Neuronal stem cell (in vitro differentiated cells): Measurements from ENCODE around the gene PELI1.
"Not testable (repeated sequence)": the region's sequence is repeated elsewhere in the genome, so short reads cannot be mapped to it uniquely, and the experiment has no call there.

Source experiments
- DNase-seq: peaks from one replicate; pipeline ENCODE4 v3.0.0-alpha.2; 2013; ENCODE audit warnings: low spot score
- H2AFZ ChIP-seq: one replicate; pipeline ENCODE4 v1.6.1; 2013; ENCODE audit warnings: mild to moderate bottlenecking, low read length, inconsistent platforms
- H2AK5ac ChIP-seq: 2 replicates; pipeline ENCODE4 v1.6.1; 2013; ENCODE audit warnings: low read depth, mild to moderate bottlenecking, inconsistent platforms, low read length, moderate library complexity, mixed read lengths
- H2BK120ac ChIP-seq: 2 replicates; pipeline ENCODE4 v1.6.1; 2013; ENCODE audit warnings: low read depth, mild to moderate bottlenecking, inconsistent platforms, low read length, moderate library complexity, mixed read lengths
- H2BK12ac ChIP-seq: one replicate; pipeline ENCODE4 v1.6.1; 2013; ENCODE audit warnings: low read length, inconsistent platforms
- H2BK15ac ChIP-seq: 2 replicates; pipeline ENCODE4 v1.6.1; 2013; ENCODE audit warnings: mild to moderate bottlenecking, low read length, inconsistent platforms, mixed read lengths
- H2BK5ac ChIP-seq: one replicate; pipeline ENCODE4 v1.6.1; 2013; ENCODE audit warnings: inconsistent platforms, mild to moderate bottlenecking, low read length, moderate library complexity
- H3K14ac ChIP-seq: one replicate; pipeline ENCODE4 v1.6.1; 2013; ENCODE audit warnings: low read length, inconsistent platforms
- H3K18ac ChIP-seq: 2 replicates; pipeline ENCODE4 v1.6.1; 2013; ENCODE audit warnings: low read length, inconsistent platforms
- H3K23ac ChIP-seq: 2 replicates; pipeline ENCODE4 v1.6.1; 2013; ENCODE audit warnings: low read depth, mild to moderate bottlenecking, mixed read lengths, low read length, inconsistent platforms; ENCODE audit not compliant: poor library complexity
- H3K27ac ChIP-seq: replicated peaks from 3 replicates; pipeline ENCODE4 v1.5.1; 2013; ENCODE audit warnings: low read length, inconsistent platforms
- H3K27me3 ChIP-seq, 3 experiments: 2 replicates each; pipeline ENCODE4 v1.6.1; 2013; ENCODE audit warnings: low read length in 3 of 3, mild to moderate bottlenecking in 2 of 3, inconsistent platforms in 1 of 3, low read depth in 1 of 3, mixed read lengths in 1 of 3, moderate library complexity in 1 of 3; ENCODE audit not compliant: control insufficient read depth in 3 of 3, insufficient read depth in 3 of 3
- H3K36me3 ChIP-seq, 2 donors: replicated peaks in 1 of 2; 2 replicates each; pipeline ENCODE4 v1.6.1; 2013; ENCODE audit warnings: low read length in 2 of 2; ENCODE audit not compliant: control insufficient read depth in 2 of 2, insufficient read depth in 2 of 2
- H3K4ac ChIP-seq: 2 replicates; pipeline ENCODE4 v1.6.1; 2013; ENCODE audit warnings: inconsistent platforms, mild to moderate bottlenecking, low read length, moderate library complexity
- H3K4me1 ChIP-seq, 2 donors: 1 replicate in 1 of 2; 2 replicates in 1 of 2; pipeline ENCODE4 v1.6.1; 2013; ENCODE audit warnings: low read length in 2 of 2, low read depth in 1 of 2; ENCODE audit not compliant: control insufficient read depth in 2 of 2, insufficient read depth in 1 of 2
- H3K4me2 ChIP-seq: one replicate; pipeline ENCODE4 v1.6.1; 2013; ENCODE audit warnings: mild to moderate bottlenecking, low read length, inconsistent platforms; ENCODE audit not compliant: insufficient read depth, poor library complexity, severe bottlenecking
- H3K4me3 ChIP-seq, 2 donors: 2 replicates each; pipeline ENCODE4 v1.5.1; 2013; ENCODE audit warnings: low read length in 2 of 2, mild to moderate bottlenecking in 2 of 2, inconsistent platforms in 1 of 2, moderate library complexity in 1 of 2
- H3K79me1 ChIP-seq: one replicate; pipeline ENCODE4 v1.6.1; 2013; ENCODE audit warnings: low read depth, mild to moderate bottlenecking, inconsistent platforms, low read length, moderate library complexity
- H3K9ac ChIP-seq: one replicate; pipeline ENCODE4 v1.6.1; 2013; ENCODE audit warnings: mild to moderate bottlenecking, low read depth, low read length, inconsistent platforms; ENCODE audit not compliant: poor library complexity
- H3K9me3 ChIP-seq, 2 donors: replicated peaks in 1 of 2; 2 replicates each; pipeline versions ENCODE3 to v1.6.1; 2013; ENCODE audit warnings: low read length in 2 of 2, mild to moderate bottlenecking in 2 of 2, inconsistent platforms in 1 of 2, low read depth in 1 of 2, mixed read lengths in 1 of 2, moderate library complexity in 1 of 2; ENCODE audit not compliant: control insufficient read depth in 2 of 2, insufficient read depth in 1 of 2
- H4K8ac ChIP-seq: one replicate; pipeline ENCODE4 v1.6.1; 2013; ENCODE audit warnings: low read depth, mild to moderate bottlenecking, inconsistent platforms, low read length, moderate library complexity
- H4K91ac ChIP-seq: one replicate; pipeline ENCODE4 v1.6.1; 2013; ENCODE audit warnings: low read length, low read depth, mild to moderate bottlenecking, inconsistent platforms; ENCODE audit not compliant: poor library complexity
- WGBS, 2 donors: extraction: QIAGEN DNeasy Blood & Tissue Kit; methylation state at CpG; one replicate each; pipeline ENCODE4 v1.1.7; 2013; ENCODE audit warnings: missing lambda C conversion rate in 2 of 2, mixed read lengths in 1 of 2; ENCODE audit not compliant: insufficient read length in 2 of 2, insufficient replicate concordance in 1 of 2; ENCODE audit errors: extremely low coverage in 2 of 2; 5-methylcytosine and 5-hydroxymethylcytosine counted together

PELI1 gene

GRCh38 chr2:64074616-64075015 is 69.6 kb downstream of the PELI1 start:
- not testable (repeated sequence) for H2BK5ac ChIP-seq, H2BK12ac ChIP-seq, H3K14ac ChIP-seq, H3K4me3 ChIP-seq, DNase-seq, H3K79me1 ChIP-seq, H3K9ac ChIP-seq, H3K9me3 ChIP-seq, H2AK5ac ChIP-seq, H3K27me3 ChIP-seq, H2BK120ac ChIP-seq, H2BK15ac ChIP-seq, H3K4me1 ChIP-seq, H3K18ac ChIP-seq, H3K4ac ChIP-seq, H3K23ac ChIP-seq, H3K4me2 ChIP-seq, H3K27ac ChIP-seq, H2AFZ ChIP-seq, H3K36me3 ChIP-seq, H4K8ac ChIP-seq, H4K91ac ChIP-seq
- WGBS, 2 donors, result no CpG with 5 or more reads among the region's 6 CpGs

- Histone ChIP-seq H2AK5ac (no peak overlapping the region), H3K18ac (no peak overlapping the region), H3K14ac (no peak overlapping the region), H3K4ac (no peak overlapping the region), H3K23ac (no peak overlapping the region), H2BK12ac (no peak overlapping the region), H3K4me2 (no peak overlapping the region), H3K4me3 (no peak overlapping the region), H2AFZ (no peak overlapping the region), H3K27ac (no peak overlapping the region), H3K27me3 (no peaks in the 10 kb centered on the region), H3K36me3 (no peaks in the 10 kb centered on the region), H3K79me1 (no peaks in the 10 kb centered on the region), H4K8ac (no peak overlapping the region), H2BK5ac (no peak overlapping the region), H3K4me1 (peaks cover 7 to 14% of the 10 kb centered on the region in 2 donors), H4K91ac (no peak overlapping the region), H2BK120ac (no peak overlapping the region), H3K9me3 (no peaks in the 10 kb centered on the region), H3K9ac (no peak overlapping the region), H2BK15ac (no peak overlapping the region)
- WGBS, 2 donors, result no CpG with 5 or more reads among the region's 1 CpG
- no peak for DNase-seq
Measured at GRCh38 chr2:64067326-64067725, 76.9 kb downstream of the PELI1 start.

DNA sequence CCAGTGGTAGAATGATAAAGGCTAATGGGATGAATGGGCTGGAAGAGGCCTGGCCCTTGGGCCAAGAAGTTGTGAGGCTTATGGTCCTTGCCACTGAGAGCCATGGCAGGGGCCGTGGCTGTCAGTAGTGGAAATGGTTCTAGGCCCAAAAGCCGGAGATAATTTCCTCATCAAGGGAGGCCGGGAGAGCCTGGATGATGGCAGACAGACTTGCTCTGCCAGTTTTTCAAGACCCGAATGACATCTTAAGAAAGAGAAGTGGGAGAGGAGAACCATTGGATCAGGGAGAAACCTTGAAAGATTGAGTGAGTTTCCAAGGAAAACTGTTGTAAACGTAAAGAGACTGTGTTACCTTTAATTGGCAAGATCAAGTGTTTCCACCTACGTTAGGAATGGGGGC is 78.7 kb downstream of the PELI1 start:
- Histone ChIP-seq H3K4ac (no peak overlapping the region), H3K9me3 (no peaks in the 10 kb centered on the region), H4K91ac (no peak overlapping the region), H3K36me3 (no peaks in the 10 kb centered on the region), H4K8ac (no peak overlapping the region), H2AFZ (peak overlapping the region; percentile 11), H3K27me3 (no peaks in the 10 kb centered on the region), H3K18ac (no peak overlapping the region), H2BK15ac (no peak overlapping the region), H3K4me2 (no peak overlapping the region), H2BK12ac (no peak overlapping the region), H3K4me3 (no peak overlapping the region), H3K79me1 (no peaks in the 10 kb centered on the region), H3K23ac (no peak overlapping the region), H3K14ac (no peak overlapping the region), H2AK5ac (no peak overlapping the region), H3K27ac (no peak overlapping the region), H2BK120ac (no peak overlapping the region), H3K4me1 (peaks cover 7 to 14% of the 10 kb centered on the region in 2 donors), H2BK5ac (no peak overlapping the region), H3K9ac (no peak overlapping the region)
- no peak for DNase-seq
- no CpG with 5 or more reads among the region's 6 CpGs for WGBS, 2 donors

GRCh38 chr2:64063924-64064331 is 80.3 kb downstream of the PELI1 start:
- Histone ChIP-seq H3K4me1 (peaks cover 7 to 14% of the 10 kb centered on the region in 2 donors), H2BK120ac (no peak overlapping the region), H3K14ac (no peak overlapping the region), H3K79me1 (no peaks in the 10 kb centered on the region), H3K36me3 (no peaks in the 10 kb centered on the region), H2AK5ac (no peak overlapping the region), H2BK15ac (no peak overlapping the region), H4K91ac (no peak overlapping the region), H3K4me2 (no peak overlapping the region), H3K9ac (no peak overlapping the region), H3K27me3 (no peaks in the 10 kb centered on the region), H3K23ac (no peak overlapping the region), H2AFZ (peak overlapping the region; percentile 82), H3K4ac (no peak overlapping the region), H3K4me3 (no peak overlapping the region), H3K9me3 (no peaks in the 10 kb centered on the region), H4K8ac (no peak overlapping the region), H3K27ac (no peak overlapping the region), H2BK5ac (no peak overlapping the region), H2BK12ac (no peak overlapping the region), H3K18ac (no peak overlapping the region)
- WGBS, 2 donors, result no CpG with 5 or more reads among the region's 4 CpGs
- DNase-seq, result no peak
